NCI-H524 treated with DMSO at 0.1 percent for 48 hours (cell line): Measurements from ENCODE around the gene TMEM62.
"Not testable (repeated sequence)": the region's sequence is repeated elsewhere in the genome, so short reads cannot be mapped to it uniquely, and the experiment has no call there.

Experiments used
- DNase-seq: peaks from one replicate; lab custom pipeline; 2025; lab: John Stamatoyannopoulos, UW

TMEM62 gene

GRCh38 chr15:43183270-43183669, 49.9 kb downstream of the TMEM62 start:
- DNase-seq = no peak

GRCh38 chr15:43184407-43185124, 51.2 kb downstream of the TMEM62 start:
- DNase-seq = no peak

GRCh38 chr15:43185157-43186002, 52.0 kb downstream of the TMEM62 start, which contains the start of gene CCNDBP1:
Gene CCNDBP1, plus strand, starts transcription at chr15:43185403. Its CDS starts 96 bp downstream, at chr15:43185499.
- DNase-seq = peak; percentile 68

GRCh38 chr15:43186003-43186353, 52.6 kb downstream of the TMEM62 start:
- no peak for DNase-seq

- DNase-seq = peak; percentile 4
These were observed 54.3 kb downstream of the TMEM62 start for GRCh38 chr15:43187544-43188155.

- no peak for DNase-seq
These were observed 55.9 kb downstream of the TMEM62 start for GRCh38 chr15:43189296-43189695.

GRCh38 chr15:43190178-43190577, 56.8 kb downstream of the TMEM62 start:
- DNase-seq = no peak

- no peak for DNase-seq
These were observed 60.3 kb downstream of the TMEM62 start for GRCh38 chr15:43193710-43194109.

- no peak for DNase-seq
These were observed 61.4 kb downstream of the TMEM62 start for GRCh38 chr15:43194795-43195194.

GRCh38 chr15:43196760-43197548, 63.6 kb downstream of the TMEM62 start:
- no peak for DNase-seq

- DNase-seq = not testable (repeated sequence)
These were observed 64.4 kb downstream of the TMEM62 start for GRCh38 chr15:43197773-43198172.

GRCh38 chr15:43198556-43198955, 65.2 kb downstream of the TMEM62 start:
- DNase-seq = not testable (repeated sequence)

GRCh38 chr15:43198992-43199391, 65.6 kb downstream of the TMEM62 start:
- DNase-seq = no peak

GRCh38 chr15:43199945-43200488, 66.6 kb downstream of the TMEM62 start:
- DNase-seq = no peak

GRCh38 chr15:43204016-43204901, 70.9 kb downstream of the TMEM62 start:
- no peak for DNase-seq

- no peak for DNase-seq
These were observed 72.7 kb downstream of the TMEM62 start for GRCh38 chr15:43206054-43206453.

- no peak for DNase-seq
These were observed 73.6 kb downstream of the TMEM62 start for GRCh38 chr15:43207024-43207423.

GRCh38 chr15:43208052-43209002, 74.9 kb downstream of the TMEM62 start:
- DNase-seq = no peak

- DNase-seq = no peak
These were observed 75.9 kb downstream of the TMEM62 start for GRCh38 chr15:43209059-43209824.
